HEK293 (cell line): ENCODE measurements around the gene SLC8A1.

Experiments used
- CTCF ChIP-seq: fragments of 450-650 bp; formaldehyde crosslinking; IDR thresholded peaks from 2 replicates; pipeline ENCODE4 v1.5.1; 2016; ENCODE audit warnings: missing biosample characterization, missing genetic modification characterization
- ZNF121 ChIP-seq: fragments of 450-650 bp; formaldehyde crosslinking; IDR thresholded peaks from 2 replicates; pipeline ENCODE4 v1.5.1; 2016; ENCODE audit warnings: missing biosample characterization, missing genetic modification characterization
- ZNF561 ChIP-seq: fragments of 450-650 bp; IDR thresholded peaks from 2 replicates; pipeline ENCODE4 v1.5.1; 2018; ENCODE audit warnings: missing biosample characterization, missing genetic modification characterization, borderline replicate concordance
- ZNF660 ChIP-seq: fragments of 450-650 bp; IDR thresholded peaks from 2 replicates; pipeline ENCODE4 v1.5.1; 2018; ENCODE audit warnings: missing biosample characterization, mild to moderate bottlenecking, missing genetic modification characterization

GRCh38 chr2:40372283-40372985 lies 79.5 kb downstream of the SLC8A1 start:
- TF ChIP-seq ZNF121 (tag by site-specific recombination): no peak
- no peak for TF ChIP-seq CTCF (tag by site-specific recombination)
- no peak for TF ChIP-seq ZNF660 (tag by site-specific recombination)
- TF ChIP-seq ZNF561 (tag by site-specific recombination): no peak
